SK-N-MC (cell line): ENCODE measurements around the gene LUZP1.
"Not testable (repeated sequence)": the region's sequence is repeated elsewhere in the genome, so short reads cannot be mapped to it uniquely, and the experiment has no call there.

ENCODE experiments used
- DNase-seq: peaks from one replicate; pipeline ENCODE4 v3.0.0-alpha.2; 2011; ENCODE audit warnings: low read depth, low spot score
- H3K27ac ChIP-seq: fragments of 200-600 bp; sonication (generic); 2 replicates; pipeline ENCODE4 v1.5.1; 2016; ENCODE audit warnings: mixed run types
- H3K36me3 ChIP-seq: fragments of 200-600 bp; sonication (generic); 2 replicates; pipeline ENCODE4 v1.6.1; 2017; ENCODE audit warnings: antibody characterized with exemption, low read length, mixed read lengths; ENCODE audit not compliant: insufficient read depth
- H3K4me3 ChIP-seq: fragments of 200-600 bp; sonication (generic); 2 replicates; pipeline ENCODE4 v1.5.1; 2016
- H3K9ac ChIP-seq: fragments of 200-600 bp; sonication (generic); 2 replicates; pipeline ENCODE4 v1.8.0; 2017; ENCODE audit warnings: mixed run types, mixed read lengths; ENCODE audit not compliant: insufficient read length
- H3K9me3 ChIP-seq: fragments of 200-600 bp; sonication (generic); 2 replicates; pipeline ENCODE4 v1.6.1; 2017; ENCODE audit warnings: low read depth, mild to moderate bottlenecking, antibody characterized with exemption, low read length, moderate library complexity, mixed read lengths
- EZH2 ChIP-seq: fragments of 200-600 bp; sonication (generic); IDR thresholded peaks from one replicate; pipeline ENCODE4 v1.6.1; 2017; ENCODE audit warnings: antibody characterized with exemption
- FOXP2 ChIP-seq: optimal IDR thresholded peaks from 2 replicates; pipeline ENCODE3; 2011; ENCODE audit warnings: mild to moderate bottlenecking, moderate library complexity; ENCODE audit not compliant: insufficient read depth; ENCODE audit errors: extremely low read length, control extremely low read depth
- POLR2AphosphoS5 ChIP-seq: IDR thresholded peaks from 2 replicates; pipeline ENCODE4 v1.6.1; 2012; ENCODE audit warnings: mild to moderate bottlenecking, low read depth, low read length, borderline replicate concordance

Gene LUZP1

GRCh38 chr1:23210963-23211362 is 42.3 kb upstream of the LUZP1 start:
- no peaks in the 10 kb centered on the region for H3K36me3 ChIP-seq
- H3K4me3 ChIP-seq: no peak overlapping the region
- H3K27ac ChIP-seq: no peak overlapping the region
- no peaks in the 10 kb centered on the region for H3K9me3 ChIP-seq
- TF ChIP-seq FOXP2: no peak
- no peak for TF ChIP-seq POLR2AphosphoS5
- TF ChIP-seq EZH2: no peak
- no peak overlapping the region for H3K9ac ChIP-seq
- DNase-seq: no peak

DNA sequence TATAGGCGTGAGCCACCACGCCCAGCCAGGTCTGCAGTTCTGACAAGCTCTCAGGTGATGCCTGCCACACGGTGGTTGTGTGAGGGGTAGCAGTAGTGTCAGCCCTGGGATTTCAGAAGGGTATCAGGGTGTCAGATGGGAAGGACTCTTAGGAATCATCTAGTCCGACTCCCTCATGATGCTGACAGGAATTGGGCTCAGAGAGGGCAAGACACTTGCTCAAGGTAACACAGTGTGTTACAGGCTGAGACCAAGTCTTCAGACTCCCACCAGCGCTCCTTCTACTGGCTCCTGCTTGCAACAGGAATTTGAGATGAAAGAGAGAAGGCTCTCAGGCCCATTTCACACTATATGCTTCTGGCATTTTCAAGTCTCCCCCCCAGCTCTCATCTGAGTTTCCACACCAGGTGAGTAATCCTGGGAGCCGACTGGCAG is 41.7 kb upstream of the LUZP1 start:
- no peak overlapping the region for H3K27ac ChIP-seq
- H3K4me3 ChIP-seq: no peak overlapping the region
- no peaks in the 10 kb centered on the region for H3K9me3 ChIP-seq
- TF ChIP-seq FOXP2 (no peak), EZH2 (no peak), POLR2AphosphoS5 (no peak)
- no peaks in the 10 kb centered on the region for H3K36me3 ChIP-seq
- no peak for DNase-seq
- H3K9ac ChIP-seq: no peak overlapping the region

GRCh38 chr1:23209770-23210169 is 41.1 kb upstream of the LUZP1 start:
- no peak for TF ChIP-seq POLR2AphosphoS5
- H3K4me3 ChIP-seq: no peak overlapping the region
- no peaks in the 10 kb centered on the region for H3K9me3 ChIP-seq
- no peak overlapping the region for H3K9ac ChIP-seq
- H3K27ac ChIP-seq: no peak overlapping the region
- DNase-seq: no peak
- H3K36me3 ChIP-seq: no peaks in the 10 kb centered on the region

DNA sequence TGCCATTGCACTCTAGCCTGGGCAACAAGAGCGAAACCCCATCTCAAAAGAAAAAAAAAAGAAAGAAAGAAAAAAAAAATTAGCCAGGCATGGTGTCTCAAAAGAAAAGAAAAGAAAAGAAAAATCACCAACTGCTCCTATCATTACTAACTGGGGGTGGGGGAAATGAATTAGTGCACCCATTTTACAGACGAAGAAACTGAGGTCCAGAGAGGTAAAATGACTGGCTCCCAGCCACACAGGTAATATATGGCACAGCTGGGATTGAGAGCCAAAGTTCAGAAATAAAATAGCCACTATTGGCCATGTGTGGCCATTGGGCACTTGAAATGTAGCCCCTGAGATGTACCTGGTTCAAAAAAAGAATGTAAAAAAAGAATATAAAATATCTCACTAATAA is 39.9 kb upstream of the LUZP1 start:
- no peak overlapping the region for H3K9ac ChIP-seq
- no peaks in the 10 kb centered on the region for H3K9me3 ChIP-seq
- TF ChIP-seq EZH2 (no peak), FOXP2 (no peak), POLR2AphosphoS5 (no peak)
- DNase-seq: no peak
- H3K4me3 ChIP-seq: no peak overlapping the region
- no peak overlapping the region for H3K27ac ChIP-seq
- H3K36me3 ChIP-seq: no peaks in the 10 kb centered on the region

DNA sequence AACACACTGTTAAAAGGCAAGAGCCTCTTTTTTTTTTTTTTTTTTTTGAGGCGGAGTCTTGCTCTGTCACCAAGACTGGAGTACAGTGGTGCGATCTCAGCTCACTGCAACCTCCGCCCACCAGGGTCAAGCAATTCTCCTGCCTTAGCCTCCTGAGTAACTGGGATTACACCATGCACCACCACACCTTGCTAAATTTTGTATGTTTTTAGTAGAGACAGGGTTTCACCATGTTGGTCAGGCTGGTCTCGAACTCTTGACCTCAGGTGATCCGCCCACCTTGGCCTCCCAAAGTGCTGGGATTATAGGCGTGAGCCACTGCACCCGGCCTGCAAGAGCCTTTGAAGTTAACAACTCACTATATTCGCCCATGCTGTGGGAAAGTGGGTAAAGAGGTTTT is 39.1 kb upstream of the LUZP1 start:
- not testable (repeated sequence) for H3K36me3 ChIP-seq

DNA sequence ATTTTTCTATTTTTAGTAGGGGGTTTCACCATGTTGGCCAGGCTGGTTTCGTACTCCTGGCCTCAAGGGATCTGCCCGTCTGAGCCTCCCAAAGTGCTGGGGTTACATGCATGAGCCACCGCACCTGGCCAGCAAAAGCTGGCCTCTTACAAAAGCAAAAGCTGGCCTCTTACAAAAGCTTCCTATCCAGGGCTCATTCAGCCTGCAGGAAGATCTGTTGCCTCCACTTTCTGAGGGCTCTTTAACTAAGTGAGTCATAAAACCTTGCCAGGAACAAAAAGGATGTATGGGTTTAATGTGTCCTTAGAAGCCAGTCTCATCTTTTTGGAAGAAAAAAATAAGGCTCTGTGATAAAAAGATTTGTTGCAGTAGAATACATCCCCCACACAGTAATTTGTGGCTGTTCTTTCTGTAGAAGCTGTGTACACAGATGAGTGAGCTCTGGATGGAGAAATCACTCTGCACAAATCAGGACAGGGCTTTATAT is 33.6 kb upstream of the LUZP1 start:
- Histone ChIP-seq H3K4me3 (no peak overlapping the region), H3K36me3 (no peaks in the 10 kb centered on the region), H3K9ac (no peak overlapping the region), H3K27ac (no peak overlapping the region), H3K9me3 (no peaks in the 10 kb centered on the region)
- DNase-seq: no peak
- TF ChIP-seq POLR2AphosphoS5: no peak
- no peak for TF ChIP-seq EZH2
- no peak for TF ChIP-seq FOXP2

More for the DNA sequence above, 39.1 kb upstream of the LUZP1 start:
- not testable (repeated sequence) for H3K27ac ChIP-seq, DNase-seq, H3K4me3 ChIP-seq, H3K9ac ChIP-seq, H3K9me3 ChIP-seq

DNA sequence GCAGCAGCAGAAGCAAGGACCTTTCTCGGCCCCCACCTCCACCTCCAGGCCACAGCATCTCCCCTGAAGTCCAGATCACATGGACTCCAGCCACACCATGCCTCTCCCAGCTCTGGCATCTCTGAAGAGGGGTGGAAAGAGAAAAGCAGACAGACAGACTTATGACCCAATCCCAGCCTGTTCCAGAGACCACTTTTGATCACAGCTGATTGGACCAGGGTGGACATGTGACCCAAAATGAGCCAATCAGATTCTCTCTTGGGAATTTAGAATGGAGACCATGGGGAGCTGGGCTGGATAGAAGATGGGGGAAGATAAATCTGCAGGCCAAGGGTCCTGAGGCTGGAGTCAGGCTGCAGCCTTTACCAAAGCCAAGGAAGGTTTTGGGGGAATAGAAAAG is 32.2 kb upstream of the LUZP1 start:
- TF ChIP-seq FOXP2: no peak
- no peak for TF ChIP-seq EZH2
- TF ChIP-seq POLR2AphosphoS5: no peak
- H3K36me3 ChIP-seq: no peaks in the 10 kb centered on the region
- no peak overlapping the region for H3K27ac ChIP-seq
- H3K9me3 ChIP-seq: no peaks in the 10 kb centered on the region
- H3K9ac ChIP-seq: no peak overlapping the region
- DNase-seq: no peak
- H3K4me3 ChIP-seq: no peak overlapping the region

- no peak overlapping the region for H3K9ac ChIP-seq
- no peak for DNase-seq
- TF ChIP-seq EZH2 (no peak), POLR2AphosphoS5 (no peak), FOXP2 (no peak)
- no peaks in the 10 kb centered on the region for H3K9me3 ChIP-seq
- no peaks in the 10 kb centered on the region for H3K36me3 ChIP-seq
- H3K4me3 ChIP-seq: no peak overlapping the region
- H3K27ac ChIP-seq: no peak overlapping the region
Measured at GRCh38 chr1:23198373-23198772, 29.7 kb upstream of the LUZP1 start.

- H3K9ac ChIP-seq: no peak overlapping the region
- H3K4me3 ChIP-seq: no peak overlapping the region
- no peaks in the 10 kb centered on the region for H3K36me3 ChIP-seq
- H3K9me3 ChIP-seq: no peaks in the 10 kb centered on the region
- no peak for DNase-seq
- TF ChIP-seq FOXP2 (no peak), EZH2 (no peak), POLR2AphosphoS5 (no peak)
- no peak overlapping the region for H3K27ac ChIP-seq
Measured at GRCh38 chr1:23196627-23197328, 28.1 kb upstream of the LUZP1 start.
